Liver (tissue), 9 donors: ENCODE results near the gene TTLL5. TPM values are rescaled to one million over a fixed set of nuclear protein-coding genes. Genes with fewer than 3 reads are reported as not detected.

Experiments used
- DNase-seq: peaks from one replicate; pipeline ENCODE4 v3.0.0-alpha.2; 2017; ENCODE audit warnings: low spot score
- H3K27ac ChIP-seq, 2 donors: one replicate each; pipeline ENCODE4 v1.7.0; 2013; ENCODE audit warnings: inconsistent platforms in 2 of 2, low read length in 2 of 2, control low read depth in 1 of 2, low read depth in 1 of 2, mild to moderate bottlenecking in 1 of 2
- H3K27me3 ChIP-seq, 4 donors: one replicate each; pipeline versions ENCODE4 v1.6.1 to v1.7.0; 2013; ENCODE audit warnings: low read length in 3 of 4, inconsistent platforms in 1 of 4, mild to moderate bottlenecking in 1 of 4, moderate library complexity in 1 of 4; ENCODE audit not compliant: control insufficient read depth in 4 of 4, insufficient read depth in 4 of 4
- H3K36me3 ChIP-seq, 4 donors: one replicate each; pipeline versions ENCODE4 v1.6.1 to v1.7.0; 2013; ENCODE audit warnings: low read length in 3 of 4, mild to moderate bottlenecking in 3 of 4, low read depth in 1 of 4, moderate library complexity in 1 of 4; ENCODE audit not compliant: control insufficient read depth in 4 of 4, insufficient read depth in 3 of 4
- H3K4me1 ChIP-seq, 4 donors: one replicate each; pipeline versions ENCODE4 v1.6.1 to v1.7.0; 2013; ENCODE audit warnings: low read length in 3 of 4, mild to moderate bottlenecking in 3 of 4, moderate library complexity in 1 of 4; ENCODE audit not compliant: control insufficient read depth in 4 of 4, insufficient read depth in 4 of 4
- H3K4me3 ChIP-seq, 3 donors: one replicate each; pipeline versions ENCODE4 v1.6.1 to v1.7.0; 2013; ENCODE audit warnings: low read length in 3 of 3, control low read depth in 1 of 3, low read depth in 1 of 3, mild to moderate bottlenecking in 1 of 3
- H3K9ac ChIP-seq, 2 donors: one replicate each; pipeline ENCODE4 v1.7.0; 2013; ENCODE audit warnings: low read length in 2 of 2, mild to moderate bottlenecking in 2 of 2, moderate library complexity in 2 of 2, control low read depth in 1 of 2, low read depth in 1 of 2
- H3K9me3 ChIP-seq, 4 donors: one replicate each; pipeline versions ENCODE4 v1.6.1 to v1.7.0; 2013; ENCODE audit warnings: low read length in 3 of 4; ENCODE audit not compliant: control insufficient read depth in 4 of 4
- CTCF ChIP-seq: fragments of 150-350 bp; IDR thresholded peaks from 2 replicates; pipeline ENCODE4 v1.5.1; 2017; ENCODE audit warnings: improper control_type of control experiment, low read depth, low read length; ENCODE audit not compliant: missing input control
- EGR1 ChIP-seq, 2 donors: IDR thresholded peaks; 2 replicates each; pipeline ENCODE4 v1.6.1; 2016 to 2018; ENCODE audit warnings: antibody characterized with exemption in 2 of 2, low read depth in 2 of 2
- FOXA1 ChIP-seq: IDR thresholded peaks from 2 replicates; pipeline ENCODE4 v1.6.1; 2016; ENCODE audit warnings: antibody characterized with exemption
- FOXA2 ChIP-seq: IDR thresholded peaks from 2 replicates; pipeline ENCODE4 v1.6.1; 2016; ENCODE audit warnings: antibody characterized with exemption
- GABPA ChIP-seq, 2 donors: IDR thresholded peaks in 1 of 2; conservative IDR thresholded peaks in 1 of 2; 2 replicates each; pipeline ENCODE4 v1.6.1; 2016; ENCODE audit warnings: antibody characterized with exemption in 2 of 2, mild to moderate bottlenecking in 1 of 2, moderate library complexity in 1 of 2
- HNF4G ChIP-seq: IDR thresholded peaks from 2 replicates; pipeline ENCODE4 v1.6.1; 2016; ENCODE audit warnings: antibody characterized with exemption
- JUND ChIP-seq, 2 donors: IDR thresholded peaks; 2 replicates each; pipeline ENCODE4 v1.6.1; 2016; ENCODE audit warnings: antibody characterized with exemption in 2 of 2
- NR2F2 ChIP-seq: IDR thresholded peaks from 2 replicates; pipeline ENCODE4 v1.6.1; 2016; ENCODE audit warnings: antibody characterized with exemption
- RAD21 ChIP-seq, 2 donors: IDR thresholded peaks; 2 replicates each; pipeline ENCODE4 v1.6.1; 2016; ENCODE audit warnings: antibody characterized with exemption in 2 of 2, mild to moderate bottlenecking in 2 of 2
- RXRA ChIP-seq, 2 donors: IDR thresholded peaks; 2 replicates each; pipeline ENCODE4 v1.6.1; 2017 to 2018; ENCODE audit warnings: antibody characterized with exemption in 2 of 2, mild to moderate bottlenecking in 1 of 2
- SP1 ChIP-seq: IDR thresholded peaks from 2 replicates; pipeline ENCODE4 v1.6.1; 2018; ENCODE audit warnings: antibody characterized with exemption, mild to moderate bottlenecking
- TAF1 ChIP-seq: conservative IDR thresholded peaks from 2 replicates; pipeline ENCODE4 v1.6.1; 2016; ENCODE audit warnings: antibody characterized with exemption, mild to moderate bottlenecking
- YY1 ChIP-seq: IDR thresholded peaks from 2 replicates; pipeline ENCODE4 v1.6.1; 2016; ENCODE audit warnings: antibody characterized with exemption, mild to moderate bottlenecking
- ZBTB33 ChIP-seq: IDR thresholded peaks from 2 replicates; pipeline ENCODE4 v1.6.1; 2016; ENCODE audit warnings: antibody characterized with exemption
- WGBS: extraction: QIAGEN DNeasy Blood & Tissue Kit; methylation state at CpG from one replicate; pipeline ENCODE4 v1.1.7; 2013; 5-methylcytosine and 5-hydroxymethylcytosine counted together
- polyA plus RNA-seq, 2 donors: library from polyadenylated mRNA; stranded (reverse) in 1 of 2; unstranded in 1 of 2; fragments of 200-250 nt in 1 of 2; fragments of >200 nt in 1 of 2; fragmentation: Nextera tagmentation in 1 of 2; extraction: Ambion mirVana in 1 of 2; gene quantifications; one replicate each; pipeline versions ENCODE4 v1.2.1 to v1.2.3, GENCODE V29; 2013 to 2015
- total RNA-seq, 2 donors: library from RNA; depleted of rRNA; stranded (reverse); fragments of >200 nt; gene quantifications; one replicate each; pipeline ENCODE4 v1.2.3, GENCODE V29; 2014
- TF ChIP-seq, protein P1 (sequence below): IDR thresholded peaks from 2 replicates; pipeline ENCODE4 v1.6.1; 2016; ENCODE audit warnings: antibody characterized with exemption
- TF ChIP-seq, protein P2 (sequence below): IDR thresholded peaks from 2 replicates; pipeline ENCODE4 v1.6.1; 2016; ENCODE audit warnings: antibody characterized with exemption
- donor health status: healthy.
- donor health status: healthy.
- donor health status: healthy.
- donor health status: healthy.
- donor health status: healthy.

TTLL5 gene
- total and polyA plus RNA-seq, 4 donors, result 4.3 to 14.2 (median 9.8) TPM

- no peak overlapping the region for H3K27ac ChIP-seq
- H3K4me3 ChIP-seq, result no peak overlapping the region
- no peak overlapping the region for H3K9ac ChIP-seq
- TF ChIP-seq, protein P1, sequence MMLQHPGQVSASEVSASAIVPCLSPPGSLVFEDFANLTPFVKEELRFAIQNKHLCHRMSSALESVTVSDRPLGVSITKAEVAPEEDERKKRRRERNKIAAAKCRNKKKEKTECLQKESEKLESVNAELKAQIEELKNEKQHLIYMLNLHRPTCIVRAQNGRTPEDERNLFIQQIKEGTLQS, result no peak
- TF ChIP-seq ZBTB33 (no peak), FOXA2 (no peak), TAF1 (no peak), RAD21 (IDR thresholded peaks at IDR 0.05) (no peak), JUND (IDR thresholded peaks at IDR 0.05) (no peak), SP1 (no peak), EGR1 (IDR thresholded peaks at IDR 0.05; ENCODE audit: low read depth in 2 of 2) (no peak), CTCF (no peak), YY1 (no peak)
- TF ChIP-seq, protein P2, sequence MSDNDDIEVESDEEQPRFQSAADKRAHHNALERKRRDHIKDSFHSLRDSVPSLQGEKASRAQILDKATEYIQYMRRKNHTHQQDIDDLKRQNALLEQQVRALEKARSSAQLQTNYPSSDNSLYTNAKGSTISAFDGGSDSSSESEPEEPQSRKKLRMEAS, result no peak
- 93% methylated on average over 1 of the region's 1 CpG for WGBS
- H3K36me3 ChIP-seq, result no peaks in the 10 kb centered on the region
- no peaks in the 10 kb centered on the region for H3K4me1 ChIP-seq
- no peaks in the 10 kb centered on the region for H3K9me3 ChIP-seq
- no peaks in the 10 kb centered on the region for H3K27me3 ChIP-seq
- DNase-seq, result no peak
Measured at GRCh38 chr14:75726321-75726720, 65.3 kb downstream of the TTLL5 start.

- H3K4me3 ChIP-seq, result no peak overlapping the region
- TF ChIP-seq YY1, result no peak
- no peak for TF ChIP-seq FOXA2
- TF ChIP-seq CTCF, result no peak
- no peak for TF ChIP-seq RAD21 (IDR thresholded peaks at IDR 0.05)
- no peak for TF ChIP-seq FOXA1
- TF ChIP-seq HNF4G, result no peak
- TF ChIP-seq GABPA (IDR thresholded peaks at IDR 0.05 in 1 of 2, conservative IDR thresholded peaks at IDR 0.05 in 1 of 2), result no peak
- no peak for TF ChIP-seq RXRA (IDR thresholded peaks at IDR 0.05)
- TF ChIP-seq NR2F2, result no peak
- no peak for TF ChIP-seq EGR1 (IDR thresholded peaks at IDR 0.05; ENCODE audit: low read depth in 2 of 2)
- no peak for TF ChIP-seq TAF1
- 99% methylated on average over 3 of the region's 3 CpGs for WGBS
- no peak overlapping the region for H3K9ac ChIP-seq
- no peaks in the 10 kb centered on the region for H3K4me1 ChIP-seq
- no peaks in the 10 kb centered on the region for H3K27me3 ChIP-seq
- H3K36me3 ChIP-seq, result no peaks in the 10 kb centered on the region
- DNase-seq, result no peak
- no peaks in the 10 kb centered on the region for H3K9me3 ChIP-seq
- no peak overlapping the region for H3K27ac ChIP-seq
Measured at GRCh38 chr14:75727124-75727523, 66.1 kb downstream of the TTLL5 start.
